Hypothalamus (tissue), 51 donors: ENCODE results near the gene PATE2.
A peak's percentile ranks its signal among the peaks of the same experiment; 100 is the strongest.

Experiments
- DNase-seq, 51 donors: peaks; one replicate each; lab custom pipeline; 2025; lab: John Stamatoyannopoulos, UW

The PATE2 gene

DNA sequence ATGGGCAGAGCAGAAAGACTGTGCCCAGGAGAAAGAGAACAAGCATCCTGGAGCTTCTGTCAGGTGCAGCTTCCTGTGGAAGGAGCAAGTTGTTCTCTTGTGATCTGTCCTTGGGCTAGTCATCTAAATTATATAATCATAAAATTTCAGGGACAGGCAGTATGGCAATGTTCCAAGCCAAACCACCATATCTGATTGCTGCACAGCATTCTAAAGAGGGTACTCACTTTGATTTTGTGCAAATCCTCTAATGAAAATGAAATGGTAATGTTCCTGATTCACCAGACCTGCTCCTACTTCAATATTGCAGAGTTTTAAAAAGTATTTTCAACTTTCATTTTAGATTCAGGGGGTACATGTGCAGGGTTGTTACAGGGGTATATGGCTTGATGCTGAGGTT, at the start of gene PATE2:
Gene PATE2, minus strand, starts transcription at position 101 of the 400 bp plus-strand sequence. Its CDS starts 55 bp downstream, at position 46.
- DNase-seq: no peak

- DNase-seq: no peak
Measured at GRCh38 chr11:125807909-125808308, 29.3 kb upstream of the PATE2 start.

DNA sequence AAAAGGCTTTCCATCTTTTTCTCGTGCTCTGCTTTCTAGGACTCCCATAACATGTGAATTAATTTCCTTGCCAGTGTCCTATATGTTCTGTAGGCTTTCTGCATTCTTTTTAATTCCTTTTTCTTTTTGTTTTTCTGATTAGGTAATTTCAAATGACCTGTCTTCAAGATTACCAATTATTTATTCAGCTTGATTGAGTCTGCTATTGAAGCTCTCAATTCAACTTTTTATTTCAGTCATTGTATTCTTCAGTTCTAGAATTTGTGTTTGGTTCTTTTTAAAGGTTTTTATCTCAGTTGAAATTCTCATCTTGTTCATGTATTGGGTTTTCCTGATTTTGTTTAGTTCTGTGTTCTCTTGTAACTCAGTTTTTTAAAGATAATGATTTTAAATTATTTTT, 23.8 kb upstream of the PATE2 start:
- DNase-seq: no peak

GRCh38 chr11:125799808-125800207, 21.2 kb upstream of the PATE2 start:
- DNase-seq: no peak

DNA sequence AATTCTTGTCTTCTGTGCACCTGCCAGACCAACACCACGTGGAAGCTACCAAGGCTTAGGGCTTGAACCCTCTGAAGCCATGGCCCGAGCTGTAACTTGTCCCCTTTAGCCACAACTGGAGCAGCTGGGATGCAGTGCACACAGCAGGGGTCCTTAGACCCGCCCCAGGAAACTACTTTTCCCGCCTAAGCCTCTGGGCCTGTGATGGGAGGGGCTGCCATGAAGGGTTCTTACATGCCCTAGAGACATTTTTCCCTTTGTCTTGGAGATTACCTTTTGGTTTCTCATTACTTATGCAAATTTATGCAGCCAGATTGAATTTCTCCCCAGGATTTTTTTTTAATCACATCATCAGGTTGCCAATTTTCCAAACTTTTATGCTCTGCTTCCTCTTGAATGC, 19.0 kb upstream of the PATE2 start:
- no peak for DNase-seq

- no peak for DNase-seq
Measured at GRCh38 chr11:125790825-125791224, 12.2 kb upstream of the PATE2 start.

DNA sequence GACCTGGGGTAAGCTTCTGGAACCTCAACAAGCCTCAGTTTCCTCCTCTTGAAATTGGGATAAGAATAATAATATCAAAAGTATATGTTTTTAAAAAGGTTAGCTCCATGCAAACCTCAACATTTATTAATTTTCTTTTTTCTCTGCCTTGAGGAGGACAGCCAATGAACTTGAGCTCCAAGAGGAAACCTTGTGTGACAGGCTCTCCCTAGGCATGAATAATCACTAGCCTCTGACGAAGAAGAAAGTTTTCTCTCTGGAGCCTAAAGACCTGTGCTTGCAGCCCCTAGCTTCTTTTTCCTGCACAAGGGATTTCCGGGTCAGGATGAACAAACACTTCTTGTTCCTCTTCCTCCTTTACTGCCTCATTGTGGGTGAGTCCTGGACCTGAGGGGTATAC, 9.2 kb upstream of the PATE2 start, which contains the start of gene PATE3:
Gene PATE3, plus strand, starts transcription at position 301 of the 400 bp plus-strand sequence. Its CDS starts 25 bp downstream, at position 326.
- no peak for DNase-seq

GRCh38 chr11:125784678-125785077, 6.0 kb upstream of the PATE2 start:
- no peak for DNase-seq

GRCh38 chr11:125777309-125777708, 1.3 kb downstream of the PATE2 start:
- no peak for DNase-seq

GRCh38 chr11:125773516-125773915, 5.1 kb downstream of the PATE2 start:
- peak in 1 of 51 donors; percentile 2 for DNase-seq

GRCh38 chr11:125772834-125773505, 5.7 kb downstream of the PATE2 start:
- peak in 1 of 51 donors; percentile 1 for DNase-seq

- DNase-seq: no peak
Measured at GRCh38 chr11:125770583-125770982, 8.0 kb downstream of the PATE2 start.

DNA sequence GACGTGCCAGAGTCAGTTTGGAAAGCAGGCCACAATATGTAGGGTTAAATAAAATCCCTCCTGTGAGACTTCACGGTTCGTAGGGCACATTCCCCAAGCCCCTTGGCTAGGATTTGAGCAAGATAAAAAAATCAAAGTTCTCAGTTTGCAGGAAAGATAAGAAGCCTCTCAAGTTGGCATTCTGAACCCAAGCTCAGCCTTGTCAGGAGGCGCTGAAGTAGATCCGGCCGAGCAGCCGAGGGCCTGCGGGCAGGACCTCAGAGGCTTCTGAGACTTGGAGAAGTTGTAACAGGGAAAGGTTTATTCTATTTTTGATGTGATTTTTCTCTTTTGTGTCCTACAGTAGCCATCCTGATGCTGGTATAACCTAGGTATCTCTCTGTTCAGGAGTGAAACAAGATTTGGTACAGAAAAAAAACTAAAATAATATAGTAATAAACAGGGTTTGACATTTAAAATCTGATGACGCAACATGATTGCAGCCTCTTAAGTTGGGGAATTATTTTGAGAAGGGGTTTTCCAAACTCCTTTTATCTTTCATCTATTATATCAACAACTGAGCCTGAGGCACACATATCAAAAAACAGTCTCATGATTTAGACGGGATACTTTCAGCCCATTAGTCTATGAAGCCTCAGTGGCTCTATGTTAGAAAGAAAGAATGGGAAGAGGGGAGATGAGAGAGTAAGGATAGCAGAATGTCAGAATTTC, 10.1 kb downstream of the PATE2 start:
- no peak for DNase-seq

GRCh38 chr11:125766251-125766650, 12.4 kb downstream of the PATE2 start:
- DNase-seq: no peak

DNA sequence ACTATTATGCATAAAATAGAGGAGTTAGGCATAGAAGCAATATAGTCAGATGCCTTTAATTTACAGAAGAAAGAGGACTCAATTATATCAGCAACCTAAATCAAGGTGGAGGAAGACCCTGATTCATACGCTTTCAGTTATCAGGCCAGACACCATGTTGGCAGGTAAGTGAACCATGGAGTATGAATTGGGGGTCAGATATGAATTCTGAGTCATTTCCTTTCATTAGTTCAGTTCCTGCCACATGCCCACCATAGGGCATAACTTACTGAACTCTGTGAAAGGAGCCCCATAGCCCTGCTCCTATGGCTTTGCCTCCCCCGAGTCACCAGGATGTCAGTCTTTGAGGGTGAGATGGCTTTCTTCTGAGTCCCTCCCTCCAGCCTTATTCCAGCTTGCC, 15.1 kb downstream of the PATE2 start:
- no peak for DNase-seq

GRCh38 chr11:125762445-125762844, 16.2 kb downstream of the PATE2 start:
- DNase-seq: no peak

GRCh38 chr11:125756050-125756449, 22.6 kb downstream of the PATE2 start:
- DNase-seq: no peak

GRCh38 chr11:125750629-125751028, 28.0 kb downstream of the PATE2 start:
- DNase-seq: no peak

DNA sequence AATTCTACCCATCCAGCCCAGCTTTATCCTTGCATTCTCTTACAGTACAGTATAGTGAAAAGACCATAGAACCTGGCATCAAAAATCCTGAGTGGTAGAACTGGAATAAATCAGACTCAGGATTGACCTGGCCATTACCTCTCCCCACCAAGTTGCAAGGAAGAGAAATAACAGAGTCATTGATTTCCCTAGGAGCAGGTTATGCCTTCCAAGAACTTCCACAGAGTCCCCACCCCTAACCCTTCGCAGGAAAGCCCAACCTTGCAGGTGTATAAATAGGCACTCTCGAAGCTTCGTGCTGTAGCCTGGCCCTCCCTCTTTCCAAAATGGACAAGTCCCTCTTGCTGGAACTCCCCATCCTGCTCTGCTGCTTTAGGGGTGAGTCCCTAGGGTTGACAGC, 32.6 kb downstream of the PATE2 start, which contains the start of gene PATE1:
Gene PATE1, plus strand, starts transcription at position 301 of the 400 bp plus-strand sequence. Its CDS starts 26 bp downstream, at position 327.
- no peak for DNase-seq

GRCh38 chr11:125743681-125744080, 34.9 kb downstream of the PATE2 start:
- DNase-seq: no peak

- no peak for DNase-seq
Measured at GRCh38 chr11:125740617-125741016, 38.0 kb downstream of the PATE2 start.

- DNase-seq: no peak
Measured at GRCh38 chr11:125728969-125729368, 49.7 kb downstream of the PATE2 start.
